Left forelimb (tissue), 1 donor: ENCODE measurements around the gene EXT2.

Source experiments
- DNase-seq: peaks from one replicate; pipeline ENCODE4 v3.0.0-alpha.2; 2018; ENCODE audit warnings: low spot score

The EXT2 gene

DNA sequence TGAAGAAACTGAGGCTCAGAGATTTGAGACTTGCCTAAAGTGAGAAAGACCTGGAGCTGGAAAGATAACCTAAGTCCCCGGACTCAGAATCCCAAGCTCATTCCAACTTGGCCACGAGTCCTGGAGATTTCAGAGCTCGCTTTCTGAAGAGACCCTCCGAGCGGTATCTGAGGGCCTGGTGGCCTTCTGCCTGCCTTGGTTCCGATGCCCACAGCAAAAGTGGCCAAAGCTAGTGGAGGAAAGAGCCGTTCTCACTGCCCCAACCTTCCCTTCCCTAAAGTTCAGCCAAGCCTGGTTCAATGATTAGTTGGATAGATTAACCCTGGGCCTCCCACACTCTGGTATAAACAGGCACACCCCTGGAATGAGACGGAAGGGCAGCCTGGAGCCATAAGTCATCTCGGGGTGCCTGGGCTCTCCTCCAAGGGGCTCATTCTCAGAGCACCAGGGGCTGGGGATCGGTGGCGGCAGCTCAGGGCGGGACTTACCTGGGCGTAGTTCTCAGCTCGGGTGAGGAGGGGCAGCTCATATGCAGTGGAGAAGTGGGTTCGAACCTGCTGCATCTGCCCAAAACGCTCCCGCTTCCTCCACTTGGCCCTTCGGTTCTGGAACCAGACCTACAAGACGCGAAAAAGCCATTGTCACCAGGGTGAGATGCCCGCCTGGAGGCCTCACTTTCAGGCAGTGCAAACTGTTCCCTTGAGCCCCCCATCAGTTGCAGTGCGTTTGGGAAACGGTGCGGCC lies 171.7 kb downstream of the EXT2 start:
- peak; percentile 57 for DNase-seq

DNA sequence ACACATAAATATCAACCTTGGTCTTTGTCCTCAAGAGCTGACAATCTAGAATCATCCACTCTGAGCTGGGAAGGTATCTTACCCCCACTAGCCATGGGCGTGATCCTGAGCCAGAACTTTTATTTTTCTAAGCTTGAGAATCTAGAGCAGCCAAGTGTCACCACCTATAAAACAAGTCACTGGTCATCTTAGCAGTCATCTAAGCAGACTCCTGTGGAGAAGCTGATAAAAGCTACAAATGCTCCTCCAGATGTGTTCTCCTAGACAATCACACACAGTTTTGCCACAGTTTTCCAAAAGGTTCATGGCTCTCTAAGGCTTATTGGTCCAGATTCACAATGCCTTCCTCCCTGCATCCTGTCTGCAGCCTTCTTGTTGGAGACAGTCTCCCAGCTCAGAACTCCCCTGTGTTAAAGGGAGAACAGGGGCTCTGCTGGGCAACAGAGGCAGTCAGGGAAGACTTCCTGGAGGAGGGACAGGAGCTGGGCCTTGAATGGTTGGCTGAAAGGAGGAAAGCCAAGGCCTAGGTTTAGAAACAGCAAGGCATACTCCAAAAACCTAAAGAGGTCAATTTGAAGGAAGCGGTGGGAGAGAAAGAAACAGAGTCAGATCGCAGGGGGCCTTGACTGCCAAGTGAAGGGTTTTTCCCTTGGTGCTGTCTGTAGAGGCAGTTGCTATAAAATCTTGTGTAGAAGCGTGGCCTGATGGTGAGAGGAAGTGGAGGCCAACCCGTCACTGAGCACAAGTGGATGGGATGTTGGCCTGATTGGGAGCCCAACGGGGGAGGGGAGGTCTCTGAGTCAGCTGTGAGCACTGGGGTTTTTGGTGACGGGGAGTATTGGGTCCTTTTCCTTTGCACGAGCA lies 172.5 kb downstream of the EXT2 start:
- peak; percentile 26 for DNase-seq

DNA sequence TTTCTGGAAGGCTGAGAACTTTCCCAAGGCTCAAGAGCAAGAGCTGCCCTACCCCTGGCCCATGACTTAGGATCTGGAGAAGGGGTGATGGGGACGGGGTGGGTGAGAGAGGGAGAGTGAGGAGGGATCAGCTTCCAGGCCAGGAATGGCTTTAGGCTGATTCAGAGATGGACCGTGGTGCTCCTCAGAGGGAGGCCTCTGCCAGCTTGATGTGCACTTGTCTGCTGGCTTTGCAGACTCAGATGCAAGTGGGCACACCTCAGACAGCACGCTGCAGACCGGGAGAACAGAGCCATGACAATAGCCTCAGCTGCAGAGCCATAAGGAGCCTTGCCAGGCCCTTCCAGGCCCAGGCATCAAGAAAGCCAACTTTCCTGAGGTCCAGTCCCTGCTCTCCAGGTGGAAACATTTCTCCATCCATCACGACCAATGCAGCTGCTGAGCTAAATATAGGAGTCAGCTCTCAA lies 173.2 kb downstream of the EXT2 start:
- no peak for DNase-seq

DNA sequence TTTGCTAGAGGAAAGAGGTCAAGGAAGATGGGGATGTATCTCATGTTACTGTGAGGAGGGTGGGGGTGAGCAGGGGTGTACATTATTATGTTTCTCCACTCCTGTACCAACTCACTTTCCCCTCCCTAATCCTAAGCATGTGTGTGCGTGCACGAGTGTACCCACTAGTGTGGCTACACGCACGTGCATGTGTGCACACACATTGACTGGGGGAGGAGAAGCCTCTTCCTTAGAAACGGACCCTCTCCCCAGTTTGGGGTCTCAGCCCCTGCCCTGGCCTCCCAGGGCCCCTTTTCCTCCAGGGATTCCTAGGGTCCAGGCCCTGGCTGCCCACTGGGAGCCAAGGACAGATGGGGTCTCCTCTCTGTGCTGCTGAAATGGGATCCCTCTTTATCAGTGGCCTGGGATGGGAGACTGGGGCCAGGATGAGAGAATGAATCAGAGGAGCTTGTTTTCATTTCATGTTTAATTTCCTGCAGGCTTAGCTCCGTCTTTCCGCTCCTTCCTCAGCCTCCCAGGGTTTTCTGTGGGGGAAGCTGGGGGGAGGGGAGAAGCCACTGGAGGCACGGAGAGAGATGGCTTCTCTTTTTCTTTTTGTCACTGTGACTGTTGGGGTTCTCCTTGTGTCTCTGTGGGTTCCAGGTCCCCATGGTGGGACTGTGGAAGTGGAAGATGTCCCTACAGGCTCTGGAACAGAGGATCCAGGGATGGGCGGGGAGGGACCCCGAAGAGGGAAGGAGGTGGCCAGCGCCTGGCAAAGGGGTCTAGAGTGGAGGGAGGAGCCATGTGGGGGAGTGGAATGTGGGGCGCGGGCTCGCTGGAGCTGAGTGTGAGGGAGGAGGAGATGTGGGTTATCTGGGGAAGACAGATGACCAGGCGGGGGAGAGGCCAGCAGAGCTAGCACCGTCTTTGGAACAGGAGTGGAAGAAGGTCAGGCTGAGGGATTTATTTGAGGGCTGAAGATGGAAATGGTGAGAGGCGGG lies 174.2 kb downstream of the EXT2 start:
- no peak for DNase-seq

DNA sequence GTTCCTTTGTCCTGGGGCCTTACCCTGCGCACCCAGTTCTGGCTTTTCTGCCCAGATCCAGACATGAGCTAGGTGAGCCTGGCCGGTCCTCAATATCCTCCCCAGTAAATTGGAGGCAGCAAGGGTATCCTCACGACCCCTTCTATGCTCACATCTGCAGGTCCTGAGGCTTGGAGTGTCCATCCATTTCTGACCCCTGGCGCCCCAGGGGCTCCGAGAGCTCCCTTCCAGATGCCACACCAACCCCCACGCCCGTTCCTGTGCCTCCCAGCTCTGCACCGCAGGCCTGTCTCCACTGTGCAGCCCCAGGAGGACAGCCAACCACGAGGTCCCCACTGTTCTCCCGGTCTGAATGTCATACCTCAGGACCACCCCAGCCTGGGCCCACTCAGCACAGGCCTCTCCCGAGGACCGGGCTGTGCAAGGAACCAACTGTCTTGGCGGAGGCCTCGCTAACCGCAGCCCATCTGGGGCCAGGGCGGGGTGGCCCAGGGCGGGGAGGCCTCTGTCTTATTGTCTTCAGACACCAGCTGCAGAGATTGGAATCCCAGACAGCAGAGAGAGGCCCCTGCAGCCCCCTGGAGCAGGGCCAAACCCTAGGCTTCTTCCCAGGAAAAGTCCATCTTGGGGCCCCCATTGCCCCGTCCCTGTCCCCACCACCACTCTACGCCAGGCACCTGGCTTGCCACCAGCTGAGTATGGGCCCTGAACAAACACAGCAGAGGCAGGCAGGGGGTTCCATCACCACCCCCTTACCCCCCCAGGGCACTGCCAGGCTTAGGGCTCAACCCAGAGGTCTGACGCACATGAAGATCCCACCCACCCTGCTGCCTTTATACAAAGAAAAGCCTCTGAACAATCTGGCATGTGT lies 175.2 kb downstream of the EXT2 start:
- DNase-seq: peak; percentile 67

DNA sequence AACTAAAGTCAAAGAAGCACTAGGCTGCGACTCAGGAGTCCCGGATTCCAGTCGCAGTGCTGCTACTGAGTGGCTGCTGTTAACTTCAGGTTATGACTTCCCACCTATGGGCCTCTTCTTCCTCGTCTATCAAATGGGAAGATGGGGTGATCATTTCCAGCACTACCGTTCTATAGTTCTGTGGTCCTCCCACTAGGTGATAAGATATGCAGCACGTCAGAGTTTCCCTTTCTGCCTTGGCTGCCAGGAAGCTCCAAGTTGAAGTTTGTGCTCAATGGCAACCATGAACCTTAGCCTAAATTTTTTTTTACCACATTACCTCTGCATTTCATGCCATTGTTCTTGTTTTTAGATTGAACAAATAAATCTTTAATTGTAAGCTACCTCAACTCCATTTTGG lies 175.8 kb downstream of the EXT2 start:
- no peak for DNase-seq

DNA sequence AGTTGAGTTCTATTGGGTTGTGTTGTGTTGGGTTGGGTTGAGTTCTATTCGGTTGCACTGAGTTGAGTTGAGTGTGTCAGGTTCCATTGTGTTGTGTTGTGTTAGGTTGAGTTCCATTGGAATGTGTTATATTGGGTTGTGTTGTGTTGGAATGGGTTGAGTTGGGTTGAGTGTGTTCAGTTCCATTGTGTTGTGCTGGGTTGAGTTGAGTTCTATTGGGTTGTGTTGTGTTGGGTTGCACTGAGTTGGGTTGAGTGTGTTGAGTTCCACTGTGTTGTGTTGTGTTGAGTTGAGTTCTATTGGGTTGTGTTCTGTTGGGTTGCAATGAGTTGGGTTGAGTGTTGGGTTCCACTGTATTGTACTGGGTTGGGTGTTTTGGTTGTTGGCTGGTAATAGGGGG lies 178.9 kb downstream of the EXT2 start:
- peak; percentile 50 for DNase-seq

DNA sequence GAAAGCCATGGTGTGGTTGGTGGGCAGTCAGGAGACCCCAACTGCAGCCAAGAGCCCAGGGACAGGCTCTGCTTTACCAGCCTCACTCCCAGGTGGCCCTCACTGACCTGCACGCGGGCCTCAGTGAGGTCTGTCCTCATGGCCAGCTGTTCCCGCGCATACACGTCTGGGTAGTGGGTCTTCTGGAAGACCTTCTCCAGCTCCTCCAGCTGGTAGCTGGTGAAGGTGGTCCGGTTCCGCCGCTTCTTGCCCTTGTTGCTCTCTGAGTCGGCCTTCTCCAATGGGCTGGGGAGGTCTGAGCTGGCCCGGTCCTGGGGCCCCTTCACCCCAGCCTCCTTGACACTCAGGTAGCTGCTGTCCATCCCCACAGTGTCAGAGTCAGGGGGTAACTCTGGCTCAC lies 179.8 kb downstream of the EXT2 start:
- peak; percentile 50 for DNase-seq

DNA sequence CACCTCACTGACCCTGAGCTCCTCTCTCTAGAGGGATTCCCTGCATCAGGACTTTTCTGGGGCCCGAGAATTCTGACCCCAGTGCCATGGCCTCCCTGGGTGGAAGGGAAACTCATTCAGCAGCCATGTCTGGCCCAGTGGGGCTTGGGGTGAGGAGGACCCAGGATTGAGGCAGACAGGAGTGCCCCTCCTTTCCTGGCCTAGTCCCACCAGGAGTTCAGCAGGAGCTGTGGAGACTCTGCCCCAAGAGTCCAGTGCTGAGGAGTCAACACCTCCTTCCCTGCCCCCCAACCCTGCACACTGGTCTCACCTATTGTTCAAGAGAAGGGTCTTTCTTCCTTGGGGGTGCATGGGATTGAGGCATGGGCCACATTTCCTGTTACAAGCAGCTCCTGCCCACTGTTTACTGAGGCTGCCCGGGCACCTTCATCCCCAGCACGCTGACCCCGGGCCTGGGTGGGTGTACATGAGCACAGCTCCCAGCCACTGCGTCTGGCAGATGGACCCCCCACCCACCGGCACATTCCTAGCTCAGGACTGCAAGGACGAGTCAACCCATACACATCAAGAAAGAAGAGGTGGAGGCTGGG lies 180.6 kb downstream of the EXT2 start:
- DNase-seq: peak; percentile 60

DNA sequence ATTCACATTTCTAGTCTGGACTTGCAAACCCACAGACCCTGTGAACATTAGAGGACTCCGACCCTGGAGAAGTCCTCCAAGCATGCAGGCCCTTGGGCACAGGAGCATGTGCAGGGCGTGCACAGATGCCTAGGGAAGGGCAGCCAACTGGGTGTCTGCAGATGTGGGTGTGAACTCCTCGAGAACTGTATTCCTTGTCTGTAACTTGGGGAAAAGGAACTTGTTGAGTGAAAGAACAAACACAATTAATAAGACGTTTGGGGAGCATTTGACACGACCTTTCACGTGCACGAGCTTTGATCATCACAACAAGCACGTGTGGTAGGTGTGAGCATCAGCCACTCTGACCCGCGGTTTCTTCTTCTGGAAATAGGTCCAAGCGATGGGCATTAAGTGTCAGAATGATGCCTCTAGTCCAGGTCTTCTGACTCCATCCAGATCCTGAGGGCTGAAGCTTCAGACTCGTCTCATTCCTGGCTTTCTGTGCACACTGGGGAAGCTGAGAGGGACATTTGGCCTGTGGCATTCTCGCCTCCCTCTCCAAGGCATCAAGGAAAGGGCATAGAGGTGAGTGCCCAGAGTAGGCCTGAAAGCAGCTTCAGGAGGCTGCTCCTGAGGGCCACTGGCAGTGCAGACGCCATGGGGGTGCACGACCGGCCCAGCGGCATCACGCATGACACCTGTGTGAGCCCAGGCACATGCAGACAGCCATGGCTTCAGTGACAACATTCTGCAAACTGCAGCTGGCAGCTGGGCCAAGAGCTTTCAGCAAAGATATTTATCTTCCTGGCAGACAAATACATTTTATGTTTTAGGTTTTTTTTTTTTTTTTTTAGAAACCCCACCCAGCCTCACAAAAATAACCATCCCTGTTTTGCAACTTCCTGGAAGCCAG lies 182.0 kb downstream of the EXT2 start:
- peak; percentile 18 for DNase-seq

DNA sequence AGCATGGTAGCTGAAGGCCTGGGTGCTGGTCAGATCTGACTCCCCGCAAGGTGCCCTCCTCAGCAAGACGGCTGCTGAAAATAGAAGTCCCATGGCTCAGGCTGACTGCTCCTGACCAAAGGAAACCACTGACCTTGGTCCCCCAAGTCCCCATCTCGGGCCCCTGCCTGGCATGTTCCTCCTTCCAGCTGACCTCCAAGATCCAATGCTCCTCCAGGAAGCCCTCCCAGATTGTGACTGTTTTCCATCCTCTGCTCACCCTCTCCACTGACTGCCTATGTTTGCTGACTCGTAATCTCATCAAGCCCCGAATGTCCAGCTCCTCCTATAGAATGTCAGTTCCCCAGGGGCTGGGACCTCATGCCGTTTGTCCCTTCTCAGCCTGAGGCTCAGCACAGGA lies 184.0 kb downstream of the EXT2 start:
- no peak for DNase-seq

DNA sequence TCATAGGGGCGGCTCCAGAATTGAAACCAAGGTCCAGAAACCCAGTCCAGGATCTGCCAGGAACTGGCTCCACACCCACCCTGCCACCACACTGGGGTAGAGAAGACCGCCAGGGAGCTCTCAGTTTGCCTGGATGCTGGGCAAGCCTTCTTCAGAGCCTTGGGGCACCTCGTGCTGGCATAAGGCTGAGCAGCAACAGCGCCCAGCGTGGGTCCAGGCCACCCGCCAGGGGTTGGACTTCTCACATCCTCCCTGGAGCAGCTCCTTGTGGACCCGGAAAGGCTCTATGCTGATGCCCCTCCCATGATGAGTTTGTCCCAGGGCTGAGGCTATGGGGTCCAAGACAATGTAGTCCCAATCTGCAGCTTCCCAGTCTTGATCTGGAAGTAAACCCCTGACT lies 184.8 kb downstream of the EXT2 start:
- DNase-seq: no peak

DNA sequence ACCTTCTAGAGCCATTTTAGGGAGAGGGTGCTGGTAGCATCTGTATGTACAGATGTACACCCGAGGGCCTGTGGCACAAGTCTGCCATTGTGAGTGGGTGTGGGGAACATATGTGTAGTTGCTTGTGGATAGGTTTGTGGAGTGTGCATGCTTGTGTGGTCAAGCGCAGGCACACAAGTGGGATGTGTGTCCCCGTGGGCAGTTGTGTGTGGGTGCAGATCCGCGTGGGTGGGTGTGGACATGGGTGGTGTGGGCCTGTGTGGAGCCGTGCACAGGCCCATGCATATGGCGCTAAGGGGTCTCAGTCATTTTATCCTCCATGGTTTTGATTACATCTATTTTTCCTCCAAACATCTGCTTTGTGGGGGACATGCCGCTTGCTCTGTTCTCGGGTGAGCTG lies 185.7 kb downstream of the EXT2 start:
- no peak for DNase-seq

DNA sequence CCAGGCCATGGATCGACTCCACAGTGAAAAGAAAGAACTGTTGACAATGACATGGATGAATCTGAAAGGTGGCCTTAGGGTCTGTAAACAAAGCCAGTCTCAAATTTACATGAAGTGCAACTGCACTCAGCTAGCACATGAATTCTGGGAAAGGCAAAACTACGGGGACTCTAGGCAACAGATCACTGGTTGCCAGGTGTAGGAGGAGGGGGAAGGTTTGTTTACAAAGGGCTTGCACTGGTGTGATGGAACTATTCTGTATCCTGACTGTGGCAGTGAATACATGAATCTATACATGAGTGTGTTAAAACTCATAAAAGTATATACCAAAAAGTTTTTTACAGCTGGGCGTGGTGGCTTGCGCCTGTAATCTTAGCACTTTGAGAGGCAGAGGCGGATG lies 187.1 kb downstream of the EXT2 start:
- no peak for DNase-seq

DNA sequence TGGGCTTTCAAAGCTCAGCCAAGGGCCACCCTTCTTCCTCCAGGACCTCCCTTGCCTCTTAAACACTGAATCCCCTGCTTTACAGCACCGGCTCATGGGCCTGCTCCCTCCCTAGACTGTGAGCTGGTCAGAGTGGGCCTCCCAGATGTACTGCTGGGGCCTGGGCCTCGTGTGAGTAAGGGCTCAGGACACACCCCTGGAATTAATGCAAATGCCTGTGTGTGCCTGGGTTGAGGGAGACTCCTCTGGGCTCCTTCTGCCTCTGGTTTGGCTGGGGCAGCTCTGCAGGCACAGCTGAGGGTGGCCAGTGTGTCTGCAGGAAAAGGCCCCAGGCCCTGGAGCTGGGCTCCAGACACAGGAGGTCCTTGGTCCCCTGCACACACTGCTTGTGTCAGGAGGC lies 190.3 kb downstream of the EXT2 start:
- DNase-seq: no peak

DNA sequence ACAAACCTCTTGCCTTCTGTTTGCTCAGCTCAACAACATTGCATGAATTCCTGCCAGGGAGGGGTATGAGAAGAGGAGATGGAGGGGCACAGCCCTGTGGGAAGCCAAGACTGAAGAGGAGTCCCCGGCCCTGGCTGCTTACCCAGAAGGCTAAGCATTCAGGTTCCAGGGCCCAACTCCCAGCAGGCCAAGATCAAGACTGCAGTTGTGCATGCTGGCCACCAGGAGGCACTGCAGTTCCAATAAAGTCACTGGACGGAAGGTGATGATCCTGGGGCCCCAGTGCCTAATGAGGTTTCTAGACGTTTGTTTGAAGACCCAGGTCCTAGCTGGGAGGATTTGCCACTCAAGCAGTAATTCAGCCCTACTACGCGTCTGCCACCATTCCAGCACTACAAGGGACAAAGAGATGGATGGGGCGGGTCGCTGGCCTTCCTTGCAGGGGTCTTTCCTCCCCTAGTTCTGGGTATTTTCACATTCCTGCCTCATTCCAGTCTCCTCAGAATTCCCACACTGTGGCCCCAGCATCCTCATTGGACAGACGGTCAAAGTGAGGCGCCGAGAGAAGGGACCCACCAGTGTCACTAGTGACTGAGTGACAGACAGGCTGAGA lies 190.9 kb downstream of the EXT2 start:
- no peak for DNase-seq

DNA sequence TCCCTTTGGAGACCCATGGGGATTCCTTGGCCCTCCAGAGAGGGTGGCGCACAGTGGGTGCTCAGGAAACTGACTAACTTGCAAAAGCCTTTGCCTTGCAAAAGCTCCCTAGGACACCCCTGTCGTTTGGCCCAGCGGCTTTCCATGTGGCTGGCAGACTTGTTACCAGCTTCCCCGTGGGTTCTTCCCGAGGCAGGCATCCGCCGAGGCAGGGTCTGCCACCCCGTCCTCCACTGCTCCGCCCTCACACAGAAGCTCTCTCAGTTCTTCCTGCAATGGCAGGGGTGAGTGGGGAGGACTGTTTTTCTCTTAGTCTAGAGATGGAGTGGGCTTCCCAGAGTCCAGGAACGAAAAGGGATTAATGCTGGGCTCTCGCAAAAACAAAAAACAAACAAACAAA lies 191.4 kb downstream of the EXT2 start:
- no peak for DNase-seq

DNA sequence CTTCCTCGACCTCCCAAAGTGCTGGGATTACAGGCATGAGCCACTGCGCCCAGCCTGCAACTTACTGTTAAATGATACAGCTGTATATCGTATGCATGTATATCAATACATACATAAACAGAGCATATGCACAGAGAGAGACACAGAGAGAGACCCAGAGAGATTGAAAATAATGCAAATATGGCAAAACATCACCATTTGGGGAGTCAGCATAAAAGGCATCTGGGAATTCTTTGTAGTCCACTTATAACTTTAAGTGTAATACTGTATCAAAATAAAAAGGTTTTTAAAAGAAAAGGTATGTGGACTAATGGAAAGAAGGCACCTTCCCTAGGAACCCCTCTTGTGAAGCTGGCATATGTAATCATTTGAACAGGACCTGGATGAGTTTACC lies 192.7 kb downstream of the EXT2 start:
- no peak for DNase-seq

DNA sequence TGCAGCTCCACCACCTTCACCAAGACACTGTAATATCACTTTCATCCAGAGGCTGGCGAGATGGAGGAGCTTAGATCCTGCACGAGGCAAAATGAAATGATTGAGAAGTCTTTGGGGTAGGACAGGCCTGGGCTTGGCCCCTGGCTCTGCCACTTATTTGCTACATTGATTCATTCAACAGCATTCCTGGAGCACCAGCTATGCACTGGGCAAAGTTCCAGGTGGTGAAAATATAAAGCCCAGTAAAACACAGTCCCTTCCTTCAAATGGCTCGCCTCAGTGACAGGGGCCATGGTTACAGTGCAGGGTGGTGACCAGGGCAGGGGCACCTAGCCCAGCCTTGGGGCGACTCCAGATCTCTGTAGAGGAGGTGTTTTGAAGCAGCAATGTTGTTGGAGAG lies 194.7 kb downstream of the EXT2 start:
- DNase-seq: no peak
